Fibroblast of pulmonary artery (primary cell): ENCODE data around the gene PLEKHM2.
"Not testable (repeated sequence)": the region's sequence is repeated elsewhere in the genome, so short reads cannot be mapped to it uniquely, and the experiment has no call there.

ENCODE experiments used
- DNase-seq: peaks from one replicate; pipeline ENCODE4 v3.0.0-alpha.2; 2010; ENCODE audit warnings: low read depth
- H3K4me3 ChIP-seq: replicated peaks from 2 replicates; pipeline ENCODE4 v1.5.1; 2011; ENCODE audit warnings: low read depth, mild to moderate bottlenecking, control low read depth, low read length, moderate library complexity
- TF ChIP-seq, protein P1 (sequence below): IDR thresholded peaks from 2 replicates; pipeline ENCODE4 v1.5.1; 2011; ENCODE audit warnings: mild to moderate bottlenecking, control low read depth, low read length, inconsistent platforms; ENCODE audit errors: missing control alignments

PLEKHM2 gene

DNA sequence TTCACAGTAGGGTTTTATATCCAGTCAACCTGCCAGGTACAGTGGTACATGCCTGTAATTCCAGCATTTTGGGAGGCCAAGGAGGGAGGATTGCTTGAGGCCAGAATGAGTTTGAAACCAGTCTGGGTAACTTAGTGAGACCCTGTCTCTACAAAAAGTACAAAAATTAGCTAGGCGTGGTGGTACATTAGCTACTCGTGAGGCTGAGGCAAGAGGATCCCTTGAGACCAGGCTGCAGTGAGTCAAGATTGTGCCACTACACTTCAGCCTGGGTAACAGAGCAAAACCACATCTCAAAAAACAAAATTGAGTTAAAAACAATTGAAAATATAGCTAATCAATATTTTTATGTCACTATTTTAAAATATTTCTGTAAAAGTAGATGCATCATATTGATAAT, 33.7 kb upstream of the PLEKHM2 start:
- no peak for DNase-seq
- H3K4me3 ChIP-seq: no peak overlapping the region
- TF ChIP-seq, protein P1, sequence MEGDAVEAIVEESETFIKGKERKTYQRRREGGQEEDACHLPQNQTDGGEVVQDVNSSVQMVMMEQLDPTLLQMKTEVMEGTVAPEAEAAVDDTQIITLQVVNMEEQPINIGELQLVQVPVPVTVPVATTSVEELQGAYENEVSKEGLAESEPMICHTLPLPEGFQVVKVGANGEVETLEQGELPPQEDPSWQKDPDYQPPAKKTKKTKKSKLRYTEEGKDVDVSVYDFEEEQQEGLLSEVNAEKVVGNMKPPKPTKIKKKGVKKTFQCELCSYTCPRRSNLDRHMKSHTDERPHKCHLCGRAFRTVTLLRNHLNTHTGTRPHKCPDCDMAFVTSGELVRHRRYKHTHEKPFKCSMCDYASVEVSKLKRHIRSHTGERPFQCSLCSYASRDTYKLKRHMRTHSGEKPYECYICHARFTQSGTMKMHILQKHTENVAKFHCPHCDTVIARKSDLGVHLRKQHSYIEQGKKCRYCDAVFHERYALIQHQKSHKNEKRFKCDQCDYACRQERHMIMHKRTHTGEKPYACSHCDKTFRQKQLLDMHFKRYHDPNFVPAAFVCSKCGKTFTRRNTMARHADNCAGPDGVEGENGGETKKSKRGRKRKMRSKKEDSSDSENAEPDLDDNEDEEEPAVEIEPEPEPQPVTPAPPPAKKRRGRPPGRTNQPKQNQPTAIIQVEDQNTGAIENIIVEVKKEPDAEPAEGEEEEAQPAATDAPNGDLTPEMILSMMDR: no peak

DNA sequence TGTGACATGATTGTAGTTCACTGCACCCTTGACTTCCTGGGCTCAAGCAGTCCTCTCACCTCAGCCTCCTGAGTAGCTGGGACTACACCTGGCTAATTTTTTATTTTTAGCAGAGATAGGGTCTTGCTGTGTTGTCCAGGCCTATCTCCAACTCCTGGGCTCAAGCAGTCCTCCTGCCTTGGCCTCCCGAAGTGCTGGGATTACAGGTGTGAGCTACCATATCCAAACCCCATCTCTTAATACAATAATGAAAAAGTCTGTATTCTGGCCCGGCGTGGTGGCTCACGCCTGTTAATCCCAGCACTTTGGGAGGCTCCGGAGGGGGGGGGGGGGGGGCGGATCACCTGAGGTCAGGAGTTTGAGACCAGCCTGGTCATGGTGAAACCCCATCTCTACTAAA, 32.0 kb upstream of the PLEKHM2 start:
- H3K4me3 ChIP-seq, DNase-seq: not testable (repeated sequence)

DNA sequence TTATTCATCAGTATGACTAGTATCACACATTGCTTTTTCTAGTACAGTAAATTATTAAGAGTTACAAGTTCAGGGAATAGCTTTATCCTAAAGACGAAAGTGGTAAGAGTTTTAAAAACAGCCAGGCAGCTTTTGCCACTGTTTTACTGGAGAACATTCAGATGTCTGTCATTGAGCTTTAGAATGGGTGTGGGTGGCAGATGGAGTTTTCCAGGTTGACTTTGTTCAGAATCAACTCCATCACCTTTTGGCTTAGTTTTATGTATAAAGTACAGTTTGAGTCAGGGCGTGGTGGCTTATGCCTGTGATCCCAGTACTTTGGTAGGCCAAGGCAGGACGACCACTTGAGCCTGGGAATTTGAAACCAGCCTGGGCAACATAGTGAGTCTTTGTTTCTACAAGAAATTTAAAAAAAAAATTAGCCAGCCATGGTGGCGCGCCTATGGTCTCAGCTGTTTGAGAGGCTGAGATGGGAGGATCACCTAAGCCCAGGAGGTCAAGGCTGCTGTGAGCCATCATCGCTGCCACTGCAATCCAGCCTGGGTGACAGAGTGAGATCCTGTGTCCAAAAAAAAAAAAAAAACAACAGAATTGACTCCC, 29.9 kb upstream of the PLEKHM2 start:
- TF ChIP-seq, protein P1: no peak
- DNase-seq: no peak
- no peak overlapping the region for H3K4me3 ChIP-seq

DNA sequence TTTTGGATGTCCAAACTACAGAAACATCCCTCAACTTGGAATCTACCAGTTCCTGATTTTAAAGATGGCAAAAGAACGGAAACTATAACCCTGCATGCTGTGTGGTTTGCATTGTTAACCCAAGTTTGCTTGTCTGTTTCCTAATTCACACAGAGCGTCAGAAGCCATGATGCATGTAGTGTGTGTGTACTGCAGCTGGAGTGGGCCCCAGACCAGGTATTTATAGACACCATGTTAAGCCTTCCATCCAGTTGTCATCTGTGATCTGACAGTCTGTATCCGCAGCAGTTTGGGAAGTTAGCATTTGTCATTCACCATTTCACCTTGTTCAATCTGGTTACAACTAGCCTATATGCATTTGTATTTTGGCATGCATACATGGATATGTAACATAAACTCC, 27.7 kb upstream of the PLEKHM2 start:
- DNase-seq: no peak
- H3K4me3 ChIP-seq: no peak overlapping the region
- TF ChIP-seq, protein P1: no peak

DNA sequence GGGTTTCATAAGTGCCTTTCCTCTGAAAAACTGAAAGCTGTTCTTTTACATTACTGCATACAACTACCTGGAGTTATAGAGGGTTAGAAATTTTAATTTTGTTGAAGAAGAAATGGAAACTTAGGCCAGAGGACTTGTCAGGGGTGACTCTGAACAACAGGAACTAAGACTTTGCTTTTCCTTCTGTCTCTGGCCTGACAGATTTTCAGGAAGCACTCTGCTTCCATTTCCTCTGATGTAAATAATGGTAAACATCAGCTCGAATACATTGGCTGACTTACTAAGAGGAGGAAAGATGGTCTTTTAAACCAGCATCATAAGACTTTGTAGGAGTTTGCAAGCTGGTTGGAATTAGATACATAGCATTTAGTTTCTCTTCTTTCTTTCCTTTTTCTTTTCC, 27.1 kb upstream of the PLEKHM2 start:
- TF ChIP-seq, protein P1: no peak
- H3K4me3 ChIP-seq: no peak overlapping the region
- DNase-seq: no peak

DNA sequence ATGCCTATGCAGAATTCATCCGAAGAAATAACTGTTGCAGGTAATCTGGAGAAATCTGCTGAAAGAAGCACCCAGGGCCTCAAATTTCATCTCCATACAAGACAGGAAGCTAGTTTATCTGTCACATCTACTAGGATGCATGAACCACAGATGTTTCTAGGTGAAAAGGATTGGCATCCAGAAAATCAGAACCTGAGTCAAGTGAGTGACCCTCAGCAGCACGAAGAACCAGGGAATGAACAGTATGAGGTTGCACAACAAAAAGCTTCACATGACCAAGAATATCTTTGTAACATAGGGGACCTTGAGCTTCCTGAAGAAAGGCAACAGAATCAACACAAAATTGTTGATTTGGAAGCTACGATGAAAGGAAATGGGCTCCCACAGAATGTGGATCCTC, 24.0 kb upstream of the PLEKHM2 start:
- no peak for DNase-seq
- TF ChIP-seq, protein P1: no peak

DNA sequence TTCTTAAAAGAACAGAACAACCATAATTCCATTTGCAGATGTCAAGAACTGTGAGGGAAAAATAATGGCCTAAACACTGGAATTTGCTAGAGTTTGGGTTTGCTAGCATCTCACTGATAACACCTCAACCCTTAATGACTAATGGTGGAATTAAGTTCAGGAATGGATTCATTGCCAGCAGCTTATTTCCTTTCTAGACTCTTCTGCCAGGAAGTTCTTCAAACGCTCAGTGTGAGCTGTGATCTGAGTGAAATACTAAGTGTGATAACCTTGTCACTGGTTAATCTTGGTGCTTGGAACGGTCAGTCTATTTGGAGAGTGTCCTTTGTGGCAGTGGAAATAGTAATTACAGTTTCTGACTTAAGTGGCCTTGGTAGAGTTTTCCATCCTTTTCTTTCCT, 21.6 kb upstream of the PLEKHM2 start:
- no peak for DNase-seq
- TF ChIP-seq, protein P1: no peak
- no peak overlapping the region for H3K4me3 ChIP-seq

More for the DNA sequence above, 24.0 kb upstream of the PLEKHM2 start:
- no peak overlapping the region for H3K4me3 ChIP-seq

DNA sequence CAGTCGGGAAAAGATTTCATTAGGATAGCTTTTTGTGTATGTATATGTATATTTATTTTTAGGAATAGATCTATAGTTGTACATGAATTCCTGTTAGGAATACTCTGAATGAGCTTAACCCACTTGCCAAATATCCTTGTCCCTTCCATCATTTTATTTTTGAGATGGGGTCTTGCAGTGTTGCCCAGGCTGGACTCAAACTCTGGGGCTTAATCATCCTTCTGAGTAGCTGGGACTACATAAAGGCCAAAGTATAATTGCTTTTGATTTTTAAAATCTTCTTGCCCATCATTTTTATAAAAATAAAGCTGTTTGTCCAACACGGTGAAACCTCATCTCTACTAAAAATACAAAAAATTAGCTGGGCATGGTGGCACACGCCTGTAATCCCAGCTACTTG, 20.2 kb upstream of the PLEKHM2 start:
- TF ChIP-seq, protein P1: no peak
- no peak for DNase-seq
- H3K4me3 ChIP-seq: no peak overlapping the region
